Stomach (tissue), 9 donors: ENCODE data around the gene SRL. TPM values are rescaled to one million over a fixed set of nuclear protein-coding genes. Genes with fewer than 3 reads are reported as not detected.
A peak's percentile ranks its signal among the peaks of the same experiment; 100 is the strongest.

ENCODE experiments used
- DNase-seq, 2 donors: peaks; one replicate each; pipeline versions ENCODE4 v3.0.0 to v3.0.0-alpha.2; 2013 to 2019
- H3K27ac ChIP-seq, 5 donors: fragments of 200-600 bp in 4 of 5; sonication (generic) in 4 of 5; one replicate each; pipeline ENCODE4 v1.5.1; 2013 to 2019; ENCODE audit warnings: mild to moderate bottlenecking in 1 of 5, moderate library complexity in 1 of 5
- H3K27me3 ChIP-seq, 3 donors: fragments of 200-600 bp; sonication (generic); one replicate each; pipeline ENCODE4 v1.5.1; 2017 to 2019; ENCODE audit warnings: mixed run types in 1 of 3
- H3K36me3 ChIP-seq, 4 donors: fragments of 200-600 bp; sonication (generic); 1 replicate in 3 of 4; 2 replicates in 1 of 4; pipeline ENCODE4 v1.5.1; 2016 to 2019
- H3K4me1 ChIP-seq, 4 donors: fragments of 200-600 bp; sonication (generic); one replicate each; pipeline ENCODE4 v1.5.1; 2016 to 2019
- H3K4me3 ChIP-seq, 4 donors: fragments of 200-600 bp; sonication (generic) in 3 of 4; one replicate each; pipeline ENCODE4 v1.5.1; 2016 to 2019; ENCODE audit warnings: mild to moderate bottlenecking in 1 of 4
- H3K9me3 ChIP-seq, 4 donors: fragments of 200-600 bp; sonication (generic); one replicate each; pipeline ENCODE4 v1.5.1; 2016 to 2019
- EP300 ChIP-seq: sonication (generic); formaldehyde crosslinking; IDR thresholded peaks from one replicate; pipeline ENCODE4 v1.6.1; 2017; ENCODE audit warnings: antibody characterized with exemption
- POLR2A ChIP-seq, 4 donors: fragments of 450-650 bp; IDR thresholded peaks; one replicate each; pipeline ENCODE4 v1.6.1; 2016; ENCODE audit warnings: antibody characterized with exemption in 4 of 4, control low read depth in 2 of 4, mild to moderate bottlenecking in 1 of 4, moderate library complexity in 1 of 4
- POLR2AphosphoS5 ChIP-seq, 3 donors: sonication (generic); formaldehyde crosslinking; IDR thresholded peaks; one replicate each; pipeline ENCODE4 v1.6.1; 2016; ENCODE audit warnings: antibody characterized with exemption in 3 of 3
- WGBS, 5 donors: extraction: QIAGEN DNeasy Blood & Tissue Kit in 3 of 5; methylation state at CpG; one replicate each; pipeline versions ENCODE4 v1.1.5 to v1.1.7; 2013 to 2018; 5-methylcytosine and 5-hydroxymethylcytosine counted together
- intact Hi-C: fragments of 100-400 bp; cut with DNase I; formaldehyde crosslinking; loops from one replicate; pipeline ENCODE4 v1.15.1; 2023; ENCODE audit warnings: low total_unique reads
- polyA plus RNA-seq, 3 donors: library from polyadenylated mRNA; stranded (reverse); fragments of 200-250 nt; gene quantifications; one replicate each; pipeline ENCODE4 v1.2.3, GENCODE V29; 2013
- total RNA-seq, 5 donors: library from RNA; depleted of rRNA; stranded (reverse); fragments of >200 nt; gene quantifications; one replicate each; pipeline versions ENCODE4 v1.1.0 to v1.2.3, GENCODE V29; 2014 to 2016
- TF ChIP-seq, protein P1 (sequence below), 7 experiments: fragments of 450-650 bp in 4 of 7; fragments of 200-600 bp in 3 of 7; sonication (generic) in 3 of 7; IDR thresholded peaks; one replicate each; pipeline ENCODE4 v1.5.1; 2016 to 2019; ENCODE audit warnings: antibody characterized with exemption in 7 of 7, control low read depth in 2 of 7, mild to moderate bottlenecking in 1 of 7
- donor health status: healthy with polysubstance abuse.
- donor health status: Bipolar disorder and iron deficiency.
- donor health status: healthy.

The SRL gene
- total and polyA plus RNA-seq, 8 donors = 0.31 to 1.5 (median 0.65) TPM; not detected in 4

DNA sequence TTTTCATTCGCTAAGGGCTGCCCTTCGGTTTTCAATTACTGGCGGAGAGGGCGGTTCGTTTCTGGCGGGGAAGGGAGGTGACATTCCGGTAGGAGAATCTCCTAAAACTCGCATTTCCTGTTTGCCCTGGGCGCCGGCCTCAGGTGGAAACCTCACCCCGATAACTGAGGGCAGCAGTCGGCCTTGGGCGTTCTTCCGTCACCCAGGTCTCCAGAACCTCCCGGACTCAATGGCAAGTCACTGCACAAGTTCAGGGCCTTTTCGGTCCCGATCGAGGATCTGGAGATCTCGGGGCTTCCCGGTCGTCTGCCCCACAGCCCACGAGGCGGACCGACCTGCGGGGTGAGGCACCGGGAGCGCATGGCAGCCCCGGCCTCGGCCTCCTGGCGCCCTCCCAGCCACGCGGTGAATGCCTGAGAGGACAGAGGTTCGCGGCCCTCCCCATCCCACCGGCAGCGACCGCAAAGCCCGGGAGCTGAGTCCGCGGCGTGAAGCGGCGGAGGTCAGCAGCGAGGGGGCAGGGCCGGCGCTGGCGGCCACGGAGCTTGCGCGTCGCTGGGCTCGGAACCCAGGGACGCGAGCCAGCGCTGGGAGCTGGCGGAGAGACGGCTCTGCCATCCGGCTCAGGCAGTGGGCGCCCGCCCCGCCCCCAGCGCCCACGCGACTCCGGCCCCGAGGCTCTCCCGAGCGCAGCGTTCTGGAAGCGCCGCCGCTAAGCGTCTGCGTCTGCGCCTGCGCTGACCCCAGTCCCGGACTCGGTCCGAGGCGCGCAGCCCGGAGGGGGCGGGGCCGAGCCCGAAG is 58.4 kb downstream of the SRL start:
- no peaks in the 10 kb centered on the region for H3K9me3 ChIP-seq
- H3K27ac ChIP-seq = peak overlapping the region; percentile 92 to 99 (median 94)
- 0 to 2% (median 1%) methylated on average over 18 to 85 of the region's 85 CpGs for WGBS, 5 donors
- H3K36me3 ChIP-seq = no peaks in the 10 kb centered on the region
- peak; percentile 93 to 98 for DNase-seq
- peaks cover 4 to 16% (median 12%) of the 10 kb centered on the region in 4 donors for H3K4me1 ChIP-seq
- peaks cover 0 to 8% (median 0%) of the 10 kb centered on the region in 3 donors for H3K27me3 ChIP-seq
- TF ChIP-seq EP300 = no peak
- TF ChIP-seq, protein P1, sequence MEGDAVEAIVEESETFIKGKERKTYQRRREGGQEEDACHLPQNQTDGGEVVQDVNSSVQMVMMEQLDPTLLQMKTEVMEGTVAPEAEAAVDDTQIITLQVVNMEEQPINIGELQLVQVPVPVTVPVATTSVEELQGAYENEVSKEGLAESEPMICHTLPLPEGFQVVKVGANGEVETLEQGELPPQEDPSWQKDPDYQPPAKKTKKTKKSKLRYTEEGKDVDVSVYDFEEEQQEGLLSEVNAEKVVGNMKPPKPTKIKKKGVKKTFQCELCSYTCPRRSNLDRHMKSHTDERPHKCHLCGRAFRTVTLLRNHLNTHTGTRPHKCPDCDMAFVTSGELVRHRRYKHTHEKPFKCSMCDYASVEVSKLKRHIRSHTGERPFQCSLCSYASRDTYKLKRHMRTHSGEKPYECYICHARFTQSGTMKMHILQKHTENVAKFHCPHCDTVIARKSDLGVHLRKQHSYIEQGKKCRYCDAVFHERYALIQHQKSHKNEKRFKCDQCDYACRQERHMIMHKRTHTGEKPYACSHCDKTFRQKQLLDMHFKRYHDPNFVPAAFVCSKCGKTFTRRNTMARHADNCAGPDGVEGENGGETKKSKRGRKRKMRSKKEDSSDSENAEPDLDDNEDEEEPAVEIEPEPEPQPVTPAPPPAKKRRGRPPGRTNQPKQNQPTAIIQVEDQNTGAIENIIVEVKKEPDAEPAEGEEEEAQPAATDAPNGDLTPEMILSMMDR (IDR thresholded peaks at IDR 0.05) = peak in 1 of 7 experiments; percentile 12
- peak; percentile 85 to 95 (median 87) for TF ChIP-seq POLR2AphosphoS5 (IDR thresholded peaks at IDR 0.05)
- TF ChIP-seq POLR2A (IDR thresholded peaks at IDR 0.05) = no peak
- peak overlapping the region; percentile 56 to 78 (median 64) for H3K4me3 ChIP-seq
- intact Hi-C loops = no loop called here

DNA sequence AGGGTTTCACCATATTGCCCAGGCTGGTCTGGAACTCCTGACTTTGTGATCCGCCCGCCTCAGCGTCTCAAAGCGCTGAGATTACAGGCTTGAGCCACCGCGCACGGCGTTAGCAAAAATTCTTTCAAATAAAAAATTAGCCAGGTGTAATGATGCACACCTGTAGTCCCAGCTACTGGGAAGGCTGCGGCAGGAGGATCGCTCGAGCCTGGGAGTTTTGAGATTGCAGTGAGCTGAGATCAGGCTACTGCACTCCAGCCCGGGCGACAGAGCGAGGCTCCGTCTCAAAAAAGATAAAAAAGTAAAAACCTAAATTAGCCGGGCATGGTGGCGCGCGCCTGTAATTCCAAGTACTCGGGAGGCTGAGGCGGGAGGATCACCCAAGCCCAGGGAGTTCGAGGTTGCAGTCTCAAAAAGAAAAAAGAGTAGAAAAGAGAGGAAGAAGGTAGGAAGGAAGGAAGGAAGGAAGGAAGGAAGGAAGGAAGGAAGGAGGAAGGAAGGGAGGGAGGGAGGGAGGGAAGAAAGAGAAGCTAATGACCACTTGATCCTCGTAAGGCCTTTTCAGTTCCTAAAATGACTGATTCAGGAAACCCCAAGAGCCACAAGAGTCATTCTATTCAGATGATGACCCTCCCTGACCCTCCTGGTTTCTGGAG is 59.2 kb downstream of the SRL start:
- intact Hi-C loops = no loop called here
- Histone ChIP-seq H3K9me3 (no peaks in the 10 kb centered on the region), H3K36me3 (no peaks in the 10 kb centered on the region), H3K4me1 (peaks cover 4 to 16% (median 12%) of the 10 kb centered on the region in 4 donors), H3K4me3 (peak overlapping the region; percentile 56 to 78 (median 64)), H3K27me3 (peaks cover 0 to under 1% (median 0%) of the 10 kb centered on the region in 3 donors), H3K27ac (peak overlapping the region; percentile 92 to 99 (median 94))
- no peak for TF ChIP-seq POLR2AphosphoS5 (IDR thresholded peaks at IDR 0.05)
- no peak for TF ChIP-seq POLR2A (IDR thresholded peaks at IDR 0.05)
- no peak for TF ChIP-seq EP300
- TF ChIP-seq, protein P1 (IDR thresholded peaks at IDR 0.05) = no peak
- no peak for DNase-seq
- 90 to 93% (median 93%) methylated on average over 22 to 23 of the region's 23 CpGs for WGBS, 5 donors

DNA sequence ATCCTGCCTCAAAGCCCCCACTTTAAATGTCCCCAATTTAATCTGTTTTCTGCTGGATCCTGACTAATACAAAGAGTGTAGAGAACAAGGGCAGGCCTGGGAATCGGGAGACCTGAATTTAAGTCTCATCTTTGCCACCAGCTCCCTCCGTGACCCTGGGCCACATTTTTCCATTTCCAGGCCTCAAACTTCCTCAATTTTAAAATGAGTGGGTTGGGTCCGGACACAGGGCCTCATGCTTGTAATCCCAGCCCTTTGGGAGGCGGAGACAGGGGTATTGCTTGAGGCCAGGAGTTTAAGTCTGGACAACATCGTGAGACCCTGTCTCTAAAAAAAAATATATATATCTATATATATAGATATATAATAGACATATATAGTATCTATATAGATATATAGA is 61.4 kb downstream of the SRL start:
- H3K4me1 ChIP-seq = peaks cover 4 to 16% (median 12%) of the 10 kb centered on the region in 4 donors
- no peaks in the 10 kb centered on the region for H3K36me3 ChIP-seq
- no peak overlapping the region for H3K27ac ChIP-seq
- intact Hi-C loops = no loop called here
- 78 to 85% (median 85%) methylated on average over 5 of the region's 5 CpGs for WGBS, 5 donors
- TF ChIP-seq POLR2A (IDR thresholded peaks at IDR 0.05) (no peak), EP300 (no peak), POLR2AphosphoS5 (IDR thresholded peaks at IDR 0.05) (no peak)
- TF ChIP-seq, protein P1 (IDR thresholded peaks at IDR 0.05) = no peak
- DNase-seq = no peak
- no peaks in the 10 kb centered on the region for H3K9me3 ChIP-seq
- H3K4me3 ChIP-seq = no peak overlapping the region
- H3K27me3 ChIP-seq = no peaks in the 10 kb centered on the region

DNA sequence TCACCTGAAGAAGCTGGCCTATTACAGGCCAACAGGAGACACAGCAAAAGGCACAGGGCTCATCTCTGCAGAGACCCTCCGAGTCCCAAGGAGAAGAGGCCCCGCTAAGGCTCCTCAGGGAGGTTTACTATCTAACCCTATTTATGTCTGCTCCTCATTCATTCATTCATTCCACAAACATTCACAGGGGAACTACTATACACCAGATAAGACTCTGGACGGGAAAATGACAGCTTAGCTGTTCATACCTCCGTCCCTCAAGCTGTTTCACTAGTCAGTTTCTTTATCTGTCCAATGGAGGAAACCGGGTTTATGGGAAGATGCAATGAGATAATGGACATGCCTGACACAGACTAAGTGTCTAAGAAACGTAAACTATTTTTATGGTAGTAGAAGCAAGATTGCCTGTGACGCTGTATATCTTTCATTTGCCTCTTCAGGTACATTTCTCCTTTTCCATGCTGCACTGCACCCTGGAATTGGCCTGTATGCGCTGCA is 62.1 kb downstream of the SRL start:
- Histone ChIP-seq H3K4me3 (no peak overlapping the region), H3K27me3 (no peaks in the 10 kb centered on the region), H3K9me3 (no peaks in the 10 kb centered on the region), H3K27ac (no peak overlapping the region), H3K4me1 (peaks cover 4 to 16% (median 12%) of the 10 kb centered on the region in 4 donors), H3K36me3 (no peaks in the 10 kb centered on the region)
- TF ChIP-seq POLR2AphosphoS5 (IDR thresholded peaks at IDR 0.05) (no peak), EP300 (no peak), POLR2A (IDR thresholded peaks at IDR 0.05) (no peak)
- TF ChIP-seq, protein P1 (IDR thresholded peaks at IDR 0.05) = no peak
- intact Hi-C loops = no loop called here
- no peak for DNase-seq
- WGBS, 5 donors = 83 to 88% (median 86%) methylated on average over 8 of the region's 8 CpGs
